Thyroid gland (tissue), 4 donors: Measurements from ENCODE around the gene TMUB2. TPM values are rescaled to one million over a fixed set of nuclear protein-coding genes. Genes with fewer than 3 reads are reported as not detected.

ENCODE experiments used
- DNase-seq, 2 donors: peaks; one replicate each; pipeline ENCODE4 v3.0.0-alpha.2; 2019
- H3K27ac ChIP-seq, 3 donors: fragments of 200-600 bp; sonication (generic); 1 replicate in 2 of 3; 2 replicates in 1 of 3; pipeline ENCODE4 v1.5.1; 2016 to 2019; ENCODE audit warnings: mild to moderate bottlenecking in 1 of 3, moderate library complexity in 1 of 3
- H3K27me3 ChIP-seq: fragments of 200-600 bp; sonication (generic); one replicate; pipeline ENCODE4 v1.5.1; 2019
- H3K36me3 ChIP-seq, 2 donors: fragments of 200-600 bp; sonication (generic); one replicate each; pipeline ENCODE4 v1.5.1; 2016 to 2019
- H3K4me1 ChIP-seq, 2 donors: fragments of 200-600 bp; sonication (generic); one replicate each; pipeline ENCODE4 v1.5.1; 2017 to 2019
- H3K4me3 ChIP-seq, 3 donors: fragments of 200-600 bp; sonication (generic); replicated peaks in 1 of 3; 1 replicate in 2 of 3; 2 replicates in 1 of 3; pipeline ENCODE4 v1.5.1; 2016; ENCODE audit warnings: mild to moderate bottlenecking in 1 of 3
- H3K9me3 ChIP-seq: fragments of 200-600 bp; sonication (generic); one replicate; pipeline ENCODE4 v1.5.1; 2017
- POLR2A ChIP-seq, 2 donors: fragments of 450-650 bp; IDR thresholded peaks; one replicate each; pipeline ENCODE4 v1.6.1; 2017; ENCODE audit warnings: antibody characterized with exemption in 2 of 2, mild to moderate bottlenecking in 2 of 2, moderate library complexity in 1 of 2
- WGBS, 2 donors: methylation state at CpG; one replicate each; pipeline ENCODE4 v1.1.5; 2017; 5-methylcytosine and 5-hydroxymethylcytosine counted together
- intact Hi-C: fragments of 100-400 bp; cut with DNase I; formaldehyde crosslinking; loops from one replicate; pipeline ENCODE4 v1.15.1; 2023
- total RNA-seq, 4 donors: library from RNA; depleted of rRNA; stranded (reverse); fragments of >200 nt; gene quantifications; one replicate each; pipeline ENCODE4 v1.2.3, GENCODE V29; 2016
- TF ChIP-seq, protein P1 (sequence below), 6 experiments: fragments of 200-600 bp in 3 of 6; fragments of 450-650 bp in 3 of 6; sonication (generic) in 3 of 6; IDR thresholded peaks; one replicate each; pipeline ENCODE4 v1.5.1; 2016 to 2019; ENCODE audit warnings: antibody characterized with exemption in 6 of 6, mild to moderate bottlenecking in 2 of 6, inconsistent platforms in 1 of 6, moderate library complexity in 1 of 6

TMUB2 gene
- total RNA-seq, 4 donors from 2014 or later, result 30.6 to 50.5 (median 44.6) TPM

- Histone ChIP-seq H3K36me3 (no peaks in the 10 kb centered on the region), H3K27me3 (no peaks in the 10 kb centered on the region), H3K4me1 (peaks cover 0 to 1% of the 10 kb centered on the region in 2 donors), H3K9me3 (no peaks in the 10 kb centered on the region), H3K27ac (no peak overlapping the region), H3K4me3 (no peak overlapping the region)
- TF ChIP-seq, protein P1, sequence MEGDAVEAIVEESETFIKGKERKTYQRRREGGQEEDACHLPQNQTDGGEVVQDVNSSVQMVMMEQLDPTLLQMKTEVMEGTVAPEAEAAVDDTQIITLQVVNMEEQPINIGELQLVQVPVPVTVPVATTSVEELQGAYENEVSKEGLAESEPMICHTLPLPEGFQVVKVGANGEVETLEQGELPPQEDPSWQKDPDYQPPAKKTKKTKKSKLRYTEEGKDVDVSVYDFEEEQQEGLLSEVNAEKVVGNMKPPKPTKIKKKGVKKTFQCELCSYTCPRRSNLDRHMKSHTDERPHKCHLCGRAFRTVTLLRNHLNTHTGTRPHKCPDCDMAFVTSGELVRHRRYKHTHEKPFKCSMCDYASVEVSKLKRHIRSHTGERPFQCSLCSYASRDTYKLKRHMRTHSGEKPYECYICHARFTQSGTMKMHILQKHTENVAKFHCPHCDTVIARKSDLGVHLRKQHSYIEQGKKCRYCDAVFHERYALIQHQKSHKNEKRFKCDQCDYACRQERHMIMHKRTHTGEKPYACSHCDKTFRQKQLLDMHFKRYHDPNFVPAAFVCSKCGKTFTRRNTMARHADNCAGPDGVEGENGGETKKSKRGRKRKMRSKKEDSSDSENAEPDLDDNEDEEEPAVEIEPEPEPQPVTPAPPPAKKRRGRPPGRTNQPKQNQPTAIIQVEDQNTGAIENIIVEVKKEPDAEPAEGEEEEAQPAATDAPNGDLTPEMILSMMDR (IDR thresholded peaks at IDR 0.05), result no peak
- peak in 1 of 2 donors; percentile 14 for DNase-seq
- 67 to 70% methylated on average over 2 to 4 of the region's 6 CpGs for WGBS, 2 donors
- intact Hi-C loops, result no loop called here
These were observed 42.3 kb downstream of the TMUB2 start for GRCh38 chr17:44229090-44229489.

DNA sequence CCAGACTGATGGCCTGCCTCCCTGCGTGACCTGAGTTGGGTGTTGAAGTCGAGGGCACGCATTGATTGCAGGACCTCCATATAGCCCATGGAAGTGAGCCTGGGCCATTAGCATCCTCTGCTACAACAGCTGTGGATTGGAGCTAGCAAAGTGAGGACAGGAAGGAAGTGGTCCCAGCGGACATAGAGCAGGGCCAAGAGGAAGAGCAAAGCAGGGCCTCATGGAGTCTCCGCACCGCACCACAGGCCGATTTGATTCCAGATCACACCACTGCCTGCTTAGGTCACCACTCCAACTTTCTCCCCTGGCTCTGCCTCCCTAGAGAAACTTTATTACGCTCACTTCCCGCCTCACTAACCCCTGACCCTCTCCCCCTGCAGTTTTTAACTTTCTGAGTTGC is 43.4 kb downstream of the TMUB2 start:
- H3K36me3 ChIP-seq, result no peaks in the 10 kb centered on the region
- H3K27me3 ChIP-seq, result no peaks in the 10 kb centered on the region
- peaks cover 7 to 8% of the 10 kb centered on the region in 2 donors for H3K4me1 ChIP-seq
- H3K27ac ChIP-seq, result no peak overlapping the region
- H3K9me3 ChIP-seq, result no peaks in the 10 kb centered on the region
- WGBS, 2 donors, result 71 to 78% methylated on average over 8 of the region's 9 CpGs
- intact Hi-C loops, result no loop called here
- no peak for TF ChIP-seq POLR2A (IDR thresholded peaks at IDR 0.05)
- TF ChIP-seq, protein P1 (IDR thresholded peaks at IDR 0.05), result no peak
- DNase-seq, result no peak
- no peak overlapping the region for H3K4me3 ChIP-seq

GRCh38 chr17:44232061-44232460 is 45.3 kb downstream of the TMUB2 start:
- Histone ChIP-seq H3K27ac (no peak overlapping the region), H3K36me3 (no peaks in the 10 kb centered on the region), H3K9me3 (no peaks in the 10 kb centered on the region), H3K4me1 (peaks cover 11 to 15% of the 10 kb centered on the region in 2 donors), H3K4me3 (no peak overlapping the region), H3K27me3 (no peaks in the 10 kb centered on the region)
- 92 to 94% methylated on average over 7 of the region's 7 CpGs for WGBS, 2 donors
- no peak for DNase-seq
- TF ChIP-seq POLR2A (IDR thresholded peaks at IDR 0.05), result no peak
- TF ChIP-seq, protein P1 (IDR thresholded peaks at IDR 0.05), result no peak
- intact Hi-C loops, result no loop called here

GRCh38 chr17:44233582-44233981 is 46.8 kb downstream of the TMUB2 start:
- no peaks in the 10 kb centered on the region for H3K27me3 ChIP-seq
- no peak for DNase-seq
- no peak overlapping the region for H3K27ac ChIP-seq
- WGBS, 2 donors, result 85 to 91% methylated on average over 5 of the region's 5 CpGs
- intact Hi-C loops, result no loop called here
- H3K4me1 ChIP-seq, result peaks cover 11 to 15% of the 10 kb centered on the region in 2 donors
- no peaks in the 10 kb centered on the region for H3K9me3 ChIP-seq
- no peaks in the 10 kb centered on the region for H3K36me3 ChIP-seq
- TF ChIP-seq, protein P1 (IDR thresholded peaks at IDR 0.05), result no peak
- no peak for TF ChIP-seq POLR2A (IDR thresholded peaks at IDR 0.05)
- no peak overlapping the region for H3K4me3 ChIP-seq

DNA sequence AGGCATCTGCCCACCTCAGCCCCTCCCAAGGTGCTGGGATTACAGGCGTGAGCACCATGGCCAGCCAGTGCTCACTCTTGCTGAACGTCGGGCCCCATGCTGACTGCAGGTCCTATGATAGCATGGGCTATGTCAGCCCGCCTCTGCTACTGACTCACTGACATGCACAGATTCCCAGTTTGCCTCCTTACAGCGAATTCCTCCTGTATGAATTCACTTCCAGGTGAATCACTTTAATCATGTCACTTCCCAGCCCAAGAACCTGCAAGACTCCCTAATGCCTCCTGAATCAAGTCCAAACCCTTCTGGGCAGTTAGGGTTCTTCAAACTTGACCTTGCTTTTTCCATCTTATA is 48.8 kb downstream of the TMUB2 start:
- 52 to 55% methylated on average over 5 of the region's 5 CpGs for WGBS, 2 donors
- TF ChIP-seq, protein P1 (IDR thresholded peaks at IDR 0.05), result no peak
- TF ChIP-seq POLR2A (IDR thresholded peaks at IDR 0.05), result no peak
- Histone ChIP-seq H3K27ac (peak overlapping the region in 1 of 3 donors; percentile 52), H3K27me3 (no peaks in the 10 kb centered on the region), H3K4me1 (peaks cover 11 to 15% of the 10 kb centered on the region in 2 donors), H3K4me3 (no peak overlapping the region), H3K9me3 (no peaks in the 10 kb centered on the region), H3K36me3 (no peaks in the 10 kb centered on the region)
- intact Hi-C loops, result no loop called here
- DNase-seq, result peak; percentile 22
